Sciatic nerve (tissue), 2 donors: ENCODE measurements around the gene ENPEP. TPM values are rescaled to one million over a fixed set of nuclear protein-coding genes. Genes with fewer than 3 reads are reported as not detected.
"Not testable (repeated sequence)": the region's sequence is repeated elsewhere in the genome, so short reads cannot be mapped to it uniquely, and the experiment has no call there.

ENCODE experiments used
- ATAC-seq: fragments of 200-7000 bp; cut with Tn5 transposase; one replicate; pipeline ENCODE4 v1.9.1; 2020; ENCODE audit warnings: mild to moderate bottlenecking, moderate library complexity
- DNase-seq: peaks from one replicate; pipeline ENCODE4 v3.0.0-alpha.2; 2020; ENCODE audit warnings: low spot score
- intact Hi-C: fragments of 100-400 bp; cut with DNase I; formaldehyde crosslinking; loops from one replicate; pipeline ENCODE4 v1.14.2; 2022
- total RNA-seq: library from RNA; stranded (reverse); fragmentation: NEBNext Ultra II Directional; extraction: Animal tissue kit (Norgen Biotek cat#: 25700); gene quantifications from one replicate; pipeline ENCODE4 v1.2.1, GENCODE V29; 2021
- donor health status: DM: no; HTN: no; CAD: no.
- donor health status: DM: no; HTN: no; CAD: no.

Gene ENPEP
- total RNA-seq, 1 donor from 2014 or later = 17.6 TPM

DNA sequence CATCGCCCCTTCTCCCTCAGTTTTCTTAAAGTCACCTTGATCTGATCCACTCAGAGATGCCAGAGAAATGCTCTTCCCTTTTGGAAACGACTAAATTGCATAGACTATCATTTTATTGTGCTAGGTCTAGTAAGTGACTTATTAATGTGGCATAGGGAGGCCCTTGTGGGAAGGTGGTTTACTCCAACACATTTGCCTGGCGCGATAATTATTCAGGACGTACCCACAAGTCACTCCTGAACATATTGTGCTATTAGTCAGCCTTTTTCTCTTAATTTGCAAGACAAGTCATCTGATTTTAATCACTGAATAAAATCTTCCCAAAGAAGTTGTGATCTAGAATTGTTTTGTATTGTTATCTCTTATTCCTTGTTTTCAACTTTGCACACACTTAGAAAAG is 7.6 kb downstream of the ENPEP start:
- DNase-seq (no peak), ATAC-seq (no peak)
- intact Hi-C loops = no loop called here

DNA sequence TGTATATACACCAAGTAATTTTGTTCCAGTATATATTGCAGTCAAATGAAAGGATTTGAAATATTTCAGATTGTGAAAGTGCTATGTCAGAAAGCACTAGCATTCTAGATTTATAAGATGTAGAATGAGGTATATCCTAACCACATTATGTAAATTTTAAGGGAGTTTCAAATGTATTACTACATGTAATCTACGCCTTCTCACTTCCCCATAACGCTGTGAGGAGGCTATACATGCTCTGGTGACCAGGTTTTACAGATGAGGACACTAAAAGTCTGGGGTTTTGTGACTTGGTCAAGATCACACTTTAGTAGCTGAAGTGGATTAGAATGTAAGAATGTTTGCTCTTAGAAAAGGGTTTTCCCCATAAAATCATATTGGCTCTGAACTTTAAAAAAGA is 8.1 kb downstream of the ENPEP start:
- DNase-seq = no peak
- no peak for ATAC-seq
- intact Hi-C loops = no loop called here

DNA sequence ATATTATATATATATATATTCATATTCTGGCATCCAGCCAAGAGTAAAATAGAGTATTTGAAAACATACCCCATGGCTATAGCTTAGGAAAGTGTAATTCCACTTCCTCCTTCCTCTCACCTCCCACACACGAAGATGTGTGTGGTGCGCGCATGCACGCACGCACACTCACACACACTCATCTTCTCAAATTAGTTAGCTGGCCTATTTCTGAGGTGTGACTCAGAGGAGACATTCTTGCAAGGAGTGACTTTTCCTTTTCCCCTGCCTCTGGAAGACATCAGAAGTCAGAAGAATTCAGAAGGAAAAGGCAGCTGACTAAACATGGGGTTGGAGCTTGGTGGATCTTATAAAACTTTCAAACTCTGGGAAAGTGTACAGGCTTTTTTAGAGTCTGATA is 8.8 kb downstream of the ENPEP start:
- intact Hi-C loops = no loop called here
- DNase-seq = no peak
- ATAC-seq = peak; percentile 42

DNA sequence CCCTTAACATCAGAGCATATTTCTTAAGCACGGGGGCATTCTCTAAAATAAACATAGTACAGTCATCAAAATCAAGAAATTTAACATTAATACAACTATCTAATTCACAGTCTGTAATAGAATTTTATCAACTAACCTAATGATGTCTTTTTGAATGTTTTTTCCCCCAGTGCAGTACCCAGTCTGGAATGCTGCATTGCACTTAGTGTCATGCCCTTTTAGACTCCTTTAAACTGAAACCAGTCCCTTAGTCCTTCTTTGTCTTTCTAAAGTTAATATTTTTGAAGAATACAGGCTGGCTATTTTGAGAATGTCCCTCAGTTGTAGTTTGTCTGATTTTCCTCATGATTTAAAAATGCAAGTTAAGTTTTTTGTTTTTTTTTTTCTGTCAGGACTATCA is 9.5 kb downstream of the ENPEP start:
- DNase-seq = no peak
- ATAC-seq = no peak
- intact Hi-C loops = no loop called here

DNA sequence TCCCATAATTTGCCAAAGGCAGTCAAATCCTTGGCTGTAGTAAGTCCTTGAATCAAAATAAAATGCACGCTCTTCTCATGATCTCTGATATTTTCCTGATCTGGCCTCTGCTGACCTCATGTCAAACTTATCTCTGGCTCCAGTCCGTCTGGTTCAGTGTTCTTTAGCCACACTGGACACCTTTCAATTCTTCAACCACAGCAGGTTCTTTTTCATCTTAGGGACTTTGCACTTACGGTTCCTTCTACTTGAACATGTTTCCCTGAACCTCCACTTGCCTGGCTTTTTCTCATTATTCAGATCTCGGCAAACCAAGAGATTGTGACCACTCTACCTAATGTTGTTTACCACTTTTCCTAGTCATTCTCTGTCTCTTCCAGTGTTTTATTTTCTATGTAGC is 10.3 kb downstream of the ENPEP start:
- no peak for DNase-seq
- ATAC-seq = no peak
- intact Hi-C loops = no loop called here

DNA sequence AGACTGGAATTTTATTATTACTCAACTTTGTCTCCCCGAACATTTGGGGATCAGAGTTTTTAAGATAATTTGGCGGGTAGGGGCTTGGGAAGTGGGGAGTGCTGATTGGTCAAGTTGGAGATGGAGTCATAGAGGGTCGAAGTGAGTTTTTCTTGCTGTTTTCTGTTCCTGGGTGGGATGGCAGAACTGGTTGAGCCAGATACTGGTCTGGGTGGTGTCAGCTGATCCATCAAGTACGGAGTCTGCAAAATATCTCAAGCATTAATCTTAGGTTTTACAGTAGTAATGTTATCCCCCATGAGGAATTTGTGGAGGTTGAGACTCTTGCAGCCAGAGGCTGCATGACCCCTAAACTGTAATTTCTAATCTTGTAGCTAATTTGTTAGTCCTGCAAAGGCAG is 10.9 kb downstream of the ENPEP start:
- intact Hi-C loops, DNase-seq, ATAC-seq: not testable (repeated sequence)

DNA sequence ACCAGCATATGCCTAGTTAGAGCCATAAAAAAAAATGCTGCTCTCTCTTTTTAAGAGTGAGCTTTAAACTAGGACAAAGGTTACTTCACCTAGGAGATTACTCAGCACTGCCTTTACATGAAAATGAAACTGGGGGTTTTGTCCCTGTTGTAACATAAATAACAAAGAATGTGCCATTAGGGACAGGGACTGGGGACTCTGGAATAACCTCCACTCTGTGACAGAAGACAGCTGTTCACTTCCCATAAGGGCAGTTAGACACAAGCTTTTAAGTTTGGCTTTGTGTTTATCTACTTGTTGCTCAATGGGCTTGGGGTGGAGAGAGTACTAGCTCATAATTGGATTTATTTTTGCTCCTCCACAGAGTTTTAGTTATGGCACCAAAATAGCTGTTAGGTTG is 11.9 kb downstream of the ENPEP start:
- ATAC-seq (peak; percentile 57), DNase-seq (no peak)
- intact Hi-C loops = no loop called here

DNA sequence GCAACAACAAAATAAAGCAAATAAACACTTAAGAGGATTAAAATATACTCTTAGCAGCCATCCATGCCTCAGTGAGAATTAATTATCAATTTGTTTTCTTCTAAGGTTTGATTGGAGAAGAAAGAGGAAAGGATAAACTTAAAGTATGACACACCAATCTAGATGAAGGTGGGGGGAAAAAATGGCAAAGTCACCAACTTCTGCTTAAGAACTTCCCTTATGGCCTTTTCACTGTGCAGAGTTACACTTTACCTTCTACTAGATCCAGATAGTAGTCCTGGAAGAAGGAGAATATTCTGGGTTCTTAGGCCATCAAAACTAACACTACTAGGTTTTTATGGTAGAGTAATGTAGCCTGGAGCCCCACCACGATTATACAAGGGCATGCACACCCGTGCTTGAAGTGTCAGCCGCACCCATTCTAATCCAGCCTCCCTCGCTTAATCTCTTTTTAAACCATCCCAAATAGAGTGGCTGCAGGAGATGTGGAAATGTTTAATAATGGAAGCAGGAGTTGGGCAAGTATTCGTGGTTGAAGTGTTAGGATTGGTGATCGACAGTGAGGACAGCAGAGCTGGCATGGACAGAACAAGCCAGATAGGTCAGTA is 14.1 kb downstream of the ENPEP start:
- DNase-seq (no peak), ATAC-seq (no peak)
- intact Hi-C loops = no loop called here

DNA sequence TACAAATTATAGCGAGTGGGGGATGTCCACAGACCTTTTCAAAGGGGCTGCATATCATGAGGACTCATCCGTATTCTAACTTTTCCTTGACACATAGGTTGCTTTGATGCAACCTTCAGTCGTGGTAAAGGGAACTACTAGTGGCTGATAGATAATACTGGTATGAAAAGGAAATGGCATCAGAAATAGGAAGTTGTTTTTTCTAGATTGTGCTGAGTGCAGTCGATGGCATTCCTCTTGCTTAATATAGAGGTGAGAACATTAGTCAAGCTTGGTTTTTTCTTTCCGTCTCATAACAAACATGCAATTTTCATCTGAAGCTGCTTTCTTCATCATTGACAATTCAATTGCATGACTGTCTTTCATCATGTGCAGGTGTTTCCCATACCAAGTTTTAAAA is 16.6 kb downstream of the ENPEP start:
- ATAC-seq (no peak), DNase-seq (no peak)
- intact Hi-C loops = no loop called here

DNA sequence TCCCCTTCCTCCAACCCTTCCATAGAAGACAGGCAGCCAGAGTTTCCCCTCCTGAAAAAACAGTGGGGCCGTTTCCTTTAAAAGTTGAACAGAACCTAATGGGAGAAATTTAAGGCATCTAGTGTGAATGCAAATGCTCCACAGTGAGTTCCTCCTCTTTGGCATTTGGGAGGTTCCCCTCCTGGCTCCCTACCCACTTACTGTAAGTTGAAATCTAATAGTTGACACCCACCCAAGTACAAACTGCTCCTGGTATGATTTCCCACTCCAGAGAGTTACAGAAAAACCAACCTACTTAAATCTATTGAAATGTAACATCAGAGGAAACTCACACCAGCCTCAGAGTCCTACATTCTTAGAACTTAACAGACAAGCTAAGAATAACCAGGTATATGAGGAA is 17.6 kb downstream of the ENPEP start:
- intact Hi-C loops = no loop called here
- ATAC-seq = no peak

DNA sequence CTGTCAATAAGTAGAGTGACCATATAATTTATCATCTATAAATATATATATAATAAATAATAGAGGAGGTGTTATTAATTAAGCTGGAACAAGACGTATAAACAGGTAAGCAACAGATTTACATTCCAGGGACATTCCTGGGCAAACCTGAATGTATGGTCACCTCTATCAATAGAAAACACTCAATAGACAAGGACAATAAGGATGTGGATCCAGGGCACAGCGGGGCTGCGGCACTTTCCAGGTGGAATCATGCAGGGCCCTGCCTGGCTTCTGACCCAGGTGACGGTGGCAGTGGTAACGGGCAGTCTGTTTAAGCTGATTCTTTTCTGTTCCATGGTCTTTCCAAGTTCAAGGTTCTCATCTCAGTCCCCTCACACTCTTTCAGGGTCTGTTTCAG is 22.5 kb downstream of the ENPEP start:
- intact Hi-C loops = no loop called here
- no peak for ATAC-seq
- no peak for DNase-seq

More for the DNA sequence above, 17.6 kb downstream of the ENPEP start:
- no peak for DNase-seq

DNA sequence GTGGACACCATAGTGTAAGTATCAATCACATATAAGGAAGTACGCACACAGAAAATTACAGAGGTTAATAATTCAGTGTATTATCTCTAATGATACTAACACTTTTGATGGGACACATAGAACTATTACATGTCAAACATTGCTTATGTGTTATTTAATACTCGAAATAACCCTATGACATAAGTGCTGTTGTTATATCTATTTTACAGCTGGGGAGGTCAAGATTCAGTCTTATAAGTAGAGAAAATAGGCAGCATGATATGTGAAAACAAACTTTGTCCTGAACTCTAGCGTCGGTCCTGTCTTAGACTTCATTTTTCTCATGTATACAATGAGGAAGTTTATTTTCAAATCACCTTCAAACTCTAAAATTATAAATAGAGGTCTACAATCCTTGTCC is 23.2 kb downstream of the ENPEP start:
- intact Hi-C loops = no loop called here
- no peak for DNase-seq
- no peak for ATAC-seq

DNA sequence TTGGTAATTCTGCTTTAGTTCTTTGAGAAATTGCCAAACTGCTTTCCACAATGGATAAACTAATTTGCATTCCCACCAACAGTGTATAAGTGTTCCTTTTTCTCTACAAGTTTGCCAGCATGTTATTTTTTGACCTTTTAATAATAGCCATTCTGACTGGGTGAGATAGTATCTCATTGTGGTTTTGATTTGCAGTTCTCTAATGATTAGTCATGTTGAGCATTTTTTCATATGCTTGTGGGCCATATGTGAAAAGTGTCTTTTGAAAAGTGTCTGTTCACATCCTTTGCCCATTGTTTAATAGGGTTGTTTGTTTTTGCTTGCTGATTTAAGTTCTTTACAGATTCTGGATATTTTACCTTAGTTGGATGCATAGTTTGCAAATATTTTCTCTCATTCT is 25.9 kb downstream of the ENPEP start:
- no peak for DNase-seq
- ATAC-seq = no peak
- intact Hi-C loops = no loop called here

DNA sequence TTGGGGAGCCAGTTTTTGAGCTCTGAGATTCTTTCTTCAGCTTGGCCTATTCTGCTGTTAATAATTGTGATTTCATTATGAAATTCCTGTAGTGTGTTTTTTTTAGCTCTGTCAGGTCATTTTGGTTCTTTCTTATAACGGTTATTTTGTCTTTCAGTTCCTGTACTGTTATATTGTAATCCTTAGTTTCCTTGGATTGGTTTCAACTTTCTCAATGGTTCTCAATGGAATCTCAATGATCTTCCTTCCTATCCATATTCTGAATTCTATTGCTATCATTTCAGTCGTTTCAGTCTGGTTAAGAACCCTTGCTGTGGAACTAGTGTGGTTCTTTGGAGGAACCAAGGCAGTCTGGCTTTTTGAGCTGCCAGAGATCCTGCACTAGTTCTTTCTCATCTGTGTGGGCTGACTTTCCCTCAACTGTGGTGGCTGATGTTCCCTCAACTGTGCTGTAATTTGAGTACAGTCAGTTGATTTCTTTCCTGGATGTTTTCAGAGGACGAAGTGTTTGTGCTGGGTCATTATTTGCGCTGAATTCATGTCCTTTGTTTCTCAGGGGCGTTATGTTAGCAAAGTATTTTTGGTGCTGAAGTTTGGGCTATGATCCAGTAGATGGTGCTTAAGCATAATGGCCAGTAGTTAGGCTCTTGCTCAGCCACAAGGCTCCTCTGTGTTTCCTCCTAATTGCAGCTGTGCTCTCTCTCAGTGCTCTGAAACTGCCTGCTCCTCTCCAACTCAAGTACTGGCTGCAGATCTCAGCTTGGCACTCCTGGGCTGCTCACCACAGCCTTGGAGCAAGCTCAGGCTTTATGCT is 27.5 kb downstream of the ENPEP start:
- intact Hi-C loops = no loop called here
- ATAC-seq (peak; percentile 76), DNase-seq (no peak)

DNA sequence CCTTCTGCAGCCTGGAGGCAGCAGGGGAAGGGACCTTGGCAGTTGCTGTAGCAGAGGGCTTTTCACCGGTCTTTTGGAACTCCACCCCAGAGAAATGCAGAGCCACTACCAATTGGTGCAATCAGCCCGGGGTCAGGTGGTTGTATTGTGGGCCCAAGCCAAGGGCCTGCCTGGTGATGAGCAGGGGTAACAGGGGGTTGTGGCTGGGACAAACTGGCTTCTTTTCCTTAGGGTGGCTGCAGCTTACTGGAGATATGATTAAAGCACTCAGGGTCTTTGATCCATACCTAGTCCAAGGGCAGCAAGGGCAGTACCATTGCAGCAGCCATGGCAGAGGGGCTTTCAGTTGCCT is 28.1 kb downstream of the ENPEP start:
- ATAC-seq = peak; percentile 32
- no peak for DNase-seq
- intact Hi-C loops = no loop called here

DNA sequence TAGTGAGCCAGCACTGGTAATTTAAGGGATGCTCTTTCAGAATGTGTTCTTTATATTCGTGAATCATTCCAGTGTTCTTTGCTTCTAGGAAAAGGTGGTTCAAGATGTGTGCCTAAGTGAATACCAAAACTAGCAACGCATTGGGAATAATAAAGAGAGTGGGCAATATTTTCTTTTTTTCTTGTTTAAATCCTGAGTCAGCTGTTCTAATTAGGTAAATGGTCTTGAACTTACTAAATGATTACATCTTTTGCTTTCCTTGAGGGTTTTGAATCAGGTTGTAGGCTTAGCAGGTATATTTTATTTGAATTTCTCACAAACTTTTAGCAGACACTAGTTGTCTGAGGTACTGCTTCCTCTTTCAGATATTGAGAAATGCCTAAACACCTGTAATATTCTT is 29.5 kb downstream of the ENPEP start:
- no peak for ATAC-seq
- intact Hi-C loops = no loop called here
- no peak for DNase-seq

DNA sequence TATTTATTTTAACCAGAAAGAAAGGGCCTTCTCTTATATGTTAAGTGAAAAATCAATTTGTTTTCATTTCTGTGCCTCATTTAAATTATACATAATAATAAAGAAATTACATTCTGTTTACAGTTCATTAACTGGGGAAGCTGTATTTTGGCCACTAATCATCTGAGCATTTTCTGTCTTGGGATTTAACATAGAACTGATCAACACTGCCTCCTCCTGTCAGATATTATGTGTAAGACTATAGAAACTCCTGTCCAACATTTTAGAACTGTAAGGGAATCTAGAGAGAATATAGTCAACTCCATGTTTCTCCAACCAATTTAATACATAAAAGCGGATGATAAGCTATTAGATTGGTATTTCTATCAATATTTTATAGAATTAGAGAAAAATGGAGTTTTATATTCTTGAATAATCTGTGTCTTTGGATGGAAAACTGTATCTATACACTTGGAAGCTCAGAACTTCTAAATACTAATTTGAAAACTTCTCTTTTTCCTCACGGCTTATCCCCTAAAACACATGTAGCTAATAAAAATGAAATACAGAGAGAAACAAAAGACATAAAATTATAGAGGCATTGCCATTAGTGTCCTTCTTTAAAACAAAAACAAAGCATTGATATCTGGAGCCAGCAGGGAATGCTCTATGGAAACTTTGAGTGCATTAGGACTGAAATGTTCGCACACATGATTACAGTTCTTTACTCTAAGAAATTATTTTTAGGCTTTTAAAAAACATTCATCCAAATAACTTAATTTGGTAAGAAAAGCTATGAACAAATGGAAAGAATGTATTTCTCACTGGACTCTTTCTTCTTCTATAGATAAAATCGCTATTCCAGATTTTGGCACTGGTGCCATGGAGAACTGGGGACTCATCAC is 33.1 kb downstream of the ENPEP start:
- ATAC-seq (no peak), DNase-seq (no peak)
- intact Hi-C loops = no loop called here

DNA sequence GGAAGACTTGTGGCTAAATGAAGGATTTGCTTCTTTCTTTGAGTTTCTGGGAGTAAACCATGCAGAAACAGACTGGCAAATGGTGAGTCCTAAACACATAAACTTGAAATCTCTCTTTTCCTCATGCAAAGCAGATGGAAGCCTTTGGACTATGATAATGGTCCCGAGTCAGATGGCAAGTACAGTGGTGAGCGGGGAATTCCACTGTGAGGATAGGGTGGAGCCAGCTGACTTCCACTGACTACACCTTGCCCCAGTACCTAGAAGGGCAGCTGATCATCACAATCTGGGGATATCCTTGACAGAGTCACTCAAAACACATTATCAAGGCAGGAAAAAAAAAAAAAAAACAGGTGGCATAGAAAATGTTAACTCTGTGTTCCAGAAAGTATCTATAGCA is 34.3 kb downstream of the ENPEP start:
- ATAC-seq (no peak), DNase-seq (no peak)
- intact Hi-C loops = no loop called here

DNA sequence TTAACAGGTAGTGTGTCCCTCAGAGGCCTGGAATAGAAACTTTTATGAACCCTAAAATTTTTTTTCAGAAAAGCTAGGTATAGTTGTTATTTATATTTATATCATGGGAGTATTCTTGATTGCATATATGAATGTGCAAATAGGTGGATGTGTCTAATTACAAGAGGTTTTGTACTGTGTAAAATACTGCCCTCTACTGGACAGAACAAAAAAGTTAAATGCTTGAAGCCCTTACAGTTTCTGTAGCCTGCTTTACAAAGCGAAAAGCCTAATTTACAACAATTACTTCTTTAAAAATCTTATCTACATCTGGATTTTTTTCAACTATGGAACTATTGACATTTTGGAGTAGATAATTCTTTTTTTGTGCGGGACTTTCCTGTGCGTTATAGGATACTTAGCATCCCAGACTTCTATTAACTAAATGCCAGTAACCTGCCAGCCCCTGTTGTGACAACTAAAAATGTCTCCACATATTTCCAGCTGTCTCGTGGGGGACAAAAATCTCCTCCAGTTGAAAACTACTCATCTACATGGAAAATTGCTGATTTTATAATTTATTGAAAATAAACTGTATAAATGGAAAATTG is 35.1 kb downstream of the ENPEP start:
- DNase-seq (no peak), ATAC-seq (peak; percentile 62)
- intact Hi-C loops = no loop called here

DNA sequence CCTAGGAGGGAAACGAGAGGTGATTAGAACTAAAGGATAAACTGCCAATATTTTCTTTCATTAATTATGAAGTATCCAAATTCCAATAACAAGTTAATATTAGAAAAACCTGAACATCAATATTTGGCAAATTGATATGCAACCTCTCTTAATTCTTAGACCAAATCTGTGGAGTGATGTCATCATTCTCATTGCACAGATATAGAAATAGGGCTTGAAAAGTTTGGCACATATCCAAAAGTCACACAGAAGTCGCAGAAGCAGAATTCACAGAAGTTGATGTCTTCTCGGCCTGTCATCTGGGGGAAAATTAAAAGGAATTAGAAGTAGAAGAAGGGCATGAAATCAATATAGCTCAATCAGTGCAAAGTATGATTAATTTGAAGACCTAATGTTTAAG is 36.9 kb downstream of the ENPEP start:
- no peak for ATAC-seq
- DNase-seq = no peak
- intact Hi-C loops = no loop called here
